Measurements from ENCODE around the gene PLPPR3.

Gene PLPPR3

GRCh38 chr19:778910-779653 is 42.7 kb downstream of the PLPPR3 start:
- Histone ChIP-seq H3K27me3 (ENCODE audit: low read length) (no peaks in the 10 kb centered on the region), H3K4me2 (ENCODE audit: low read depth, low read length, poor library complexity, severe bottlenecking) (no peak overlapping the region), H2AFZ (ENCODE audit: low read depth, low read length, severe bottlenecking) (no peak overlapping the region), H3F3A (ENCODE audit: insufficient read depth) (no peaks in the 10 kb centered on the region), H3K79me2 (ENCODE audit: insufficient read depth, low read length) (no peaks in the 10 kb centered on the region), H3K9me2 (replicated peaks; ENCODE audit: insufficient read depth, low read length) (no peaks in the 10 kb centered on the region), H3K36me3 (ENCODE audit: low read length) (no peaks in the 10 kb centered on the region), H3K4me3 (ENCODE audit: insufficient read depth, low read length, poor library complexity, severe bottlenecking) (no peak overlapping the region), H4K20me1 (ENCODE audit: low read depth, low read length) (no peaks in the 10 kb centered on the region), H3K27ac (ENCODE audit: low read depth, low read length) (no peak overlapping the region), H3K9ac (ENCODE audit: low read length) (no peak overlapping the region), H3K9me3 (ENCODE audit: insufficient read depth, low read length) (no peaks in the 10 kb centered on the region)
- TF ChIP-seq CTCF (IDR thresholded peaks at IDR 0.05; ENCODE audit: insufficient read depth, low read length, poor library complexity, severe bottlenecking) (no peak), EZH2phosphoT487 (conservative IDR thresholded peaks at IDR 0.05; ENCODE audit: low read length) (no peak)

DNA sequence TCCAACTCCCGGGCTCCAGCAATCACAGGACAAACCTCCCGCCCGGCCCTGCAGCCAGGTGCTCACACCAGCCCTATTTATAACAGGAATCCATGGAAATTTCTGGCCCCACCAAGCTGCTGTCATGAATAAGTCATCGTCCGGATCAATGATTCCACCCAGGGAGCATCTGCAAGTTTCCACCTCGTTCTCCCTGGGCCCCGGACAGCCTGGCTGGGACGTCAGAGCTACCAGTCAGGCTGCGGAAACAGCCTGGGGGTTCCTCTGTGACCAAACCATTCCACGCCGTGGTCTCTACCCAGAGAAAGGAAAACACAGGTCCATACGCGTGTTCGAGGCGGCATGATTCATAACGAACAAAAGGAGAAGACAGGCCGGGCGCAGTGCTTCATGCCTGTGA is 45.2 kb downstream of the PLPPR3 start:
- no peaks in the 10 kb centered on the region for H3K36me3 ChIP-seq (ENCODE audit: low read length)
- no peak overlapping the region for H2AFZ ChIP-seq (ENCODE audit: low read depth, low read length, severe bottlenecking)
- no peaks in the 10 kb centered on the region for H3K9me2 ChIP-seq (replicated peaks; ENCODE audit: insufficient read depth, low read length)
- no peak overlapping the region for H3K4me2 ChIP-seq (ENCODE audit: low read depth, low read length, poor library complexity, severe bottlenecking)
- H3K27me3 ChIP-seq (ENCODE audit: low read length) = no peaks in the 10 kb centered on the region
- no peak overlapping the region for H3K9ac ChIP-seq (ENCODE audit: low read length)
- H4K20me1 ChIP-seq (ENCODE audit: low read depth, low read length) = no peaks in the 10 kb centered on the region
- no peaks in the 10 kb centered on the region for H3K9me3 ChIP-seq (ENCODE audit: insufficient read depth, low read length)
- TF ChIP-seq EZH2phosphoT487 (conservative IDR thresholded peaks at IDR 0.05; ENCODE audit: low read length) = no peak
- no peak for TF ChIP-seq CTCF (IDR thresholded peaks at IDR 0.05; ENCODE audit: insufficient read depth, low read length, poor library complexity, severe bottlenecking)
- no peaks in the 10 kb centered on the region for H3F3A ChIP-seq (ENCODE audit: insufficient read depth)
- H3K27ac ChIP-seq (ENCODE audit: low read depth, low read length) = no peak overlapping the region
- H3K4me3 ChIP-seq (ENCODE audit: insufficient read depth, low read length, poor library complexity, severe bottlenecking) = no peak overlapping the region
- no peaks in the 10 kb centered on the region for H3K79me2 ChIP-seq (ENCODE audit: insufficient read depth, low read length)

- no peaks in the 10 kb centered on the region for H3K79me2 ChIP-seq (ENCODE audit: insufficient read depth, low read length)
- no peak overlapping the region for H2AFZ ChIP-seq (ENCODE audit: low read depth, low read length, severe bottlenecking)
- H3K9me3 ChIP-seq (ENCODE audit: insufficient read depth, low read length) = no peaks in the 10 kb centered on the region
- no peaks in the 10 kb centered on the region for H3K36me3 ChIP-seq (ENCODE audit: low read length)
- H3K4me3 ChIP-seq (ENCODE audit: insufficient read depth, low read length, poor library complexity, severe bottlenecking) = no peak overlapping the region
- no peak overlapping the region for H3K9ac ChIP-seq (ENCODE audit: low read length)
- no peak for TF ChIP-seq EZH2phosphoT487 (conservative IDR thresholded peaks at IDR 0.05; ENCODE audit: low read length)
- no peak for TF ChIP-seq CTCF (IDR thresholded peaks at IDR 0.05; ENCODE audit: insufficient read depth, low read length, poor library complexity, severe bottlenecking)
- no peaks in the 10 kb centered on the region for H3K9me2 ChIP-seq (replicated peaks; ENCODE audit: insufficient read depth, low read length)
- no peaks in the 10 kb centered on the region for H3K27me3 ChIP-seq (ENCODE audit: low read length)
- no peak overlapping the region for H3K27ac ChIP-seq (ENCODE audit: low read depth, low read length)
- no peak overlapping the region for H3K4me2 ChIP-seq (ENCODE audit: low read depth, low read length, poor library complexity, severe bottlenecking)
- H3F3A ChIP-seq (ENCODE audit: insufficient read depth) = no peaks in the 10 kb centered on the region
- H4K20me1 ChIP-seq (ENCODE audit: low read depth, low read length) = no peaks in the 10 kb centered on the region
These were observed 48.9 kb downstream of the PLPPR3 start for GRCh38 chr19:772730-773436.

Data from SU-DHL-6 (cell line).